ENCODE data around the gene HM13.
"Not testable (repeated sequence)": the region's sequence is repeated elsewhere in the genome, so short reads cannot be mapped to it uniquely, and the experiment has no call there.

The HM13 gene

GRCh38 chr20:31542963-31543362 is 28.7 kb downstream of the HM13 start:
- no peak for DNase-seq (ENCODE audit: low spot score)

GRCh38 chr20:31543966-31544598 is 29.8 kb downstream of the HM13 start:
- no peak for DNase-seq (ENCODE audit: low spot score)

GRCh38 chr20:31544600-31544999 is 30.4 kb downstream of the HM13 start:
- DNase-seq (ENCODE audit: low spot score) = no peak

GRCh38 chr20:31545621-31546040 is 31.4 kb downstream of the HM13 start:
- not testable (repeated sequence) for DNase-seq (ENCODE audit: low spot score)

GRCh38 chr20:31547017-31547675 is 32.9 kb downstream of the HM13 start:
- peak; percentile 86 for DNase-seq (ENCODE audit: low spot score)

- DNase-seq (ENCODE audit: low spot score) = no peak
These were observed 33.6 kb downstream of the HM13 start for GRCh38 chr20:31547720-31548298.

GRCh38 chr20:31548820-31549512 is 34.7 kb downstream of the HM13 start:
- DNase-seq (ENCODE audit: low spot score) = no peak

- DNase-seq (ENCODE audit: low spot score) = no peak
These were observed 35.3 kb downstream of the HM13 start for GRCh38 chr20:31549513-31549880.

- DNase-seq (ENCODE audit: low spot score) = no peak
These were observed 35.9 kb downstream of the HM13 start for GRCh38 chr20:31550099-31550498.

- no peak for DNase-seq (ENCODE audit: low spot score)
These were observed 37.2 kb downstream of the HM13 start for GRCh38 chr20:31551163-31552081.

GRCh38 chr20:31555203-31555775 is 41.0 kb downstream of the HM13 start:
- no peak for DNase-seq (ENCODE audit: low spot score)

- DNase-seq (ENCODE audit: low spot score) = no peak
These were observed 45.5 kb downstream of the HM13 start for GRCh38 chr20:31559704-31560093.

- peak; percentile 73 for DNase-seq (ENCODE audit: low spot score)
These were observed 46.0 kb downstream of the HM13 start for GRCh38 chr20:31560094-31560745.

GRCh38 chr20:31560746-31561598 is 46.7 kb downstream of the HM13 start:
- no peak for DNase-seq (ENCODE audit: low spot score)

- DNase-seq (ENCODE audit: low spot score) = no peak
These were observed 48.0 kb downstream of the HM13 start for GRCh38 chr20:31562241-31562640.

- DNase-seq (ENCODE audit: low spot score) = no peak
These were observed 50.0 kb downstream of the HM13 start for GRCh38 chr20:31564284-31564683.

GRCh38 chr20:31565699-31566318 is 51.6 kb downstream of the HM13 start:
- no peak for DNase-seq (ENCODE audit: low spot score)

GRCh38 chr20:31566319-31566657 is 52.0 kb downstream of the HM13 start:
- no peak for DNase-seq (ENCODE audit: low spot score)

- DNase-seq (ENCODE audit: low spot score) = no peak
These were observed 52.6 kb downstream of the HM13 start for GRCh38 chr20:31566658-31567379.
